GM12878 (cell line): ENCODE data around the gene YBX2.
A peak's percentile ranks its signal among the peaks of the same experiment; 100 is the strongest.

ENCODE experiments used
- BACH1 ChIP-seq: fragments of 450-650 bp; IDR thresholded peaks from 2 replicates; pipeline ENCODE4 v1.6.1; 2017; ENCODE audit warnings: mild to moderate bottlenecking, borderline replicate concordance
- CBX3 ChIP-seq: fragments of 200-600 bp; sonication (generic); IDR thresholded peaks from 2 replicates; pipeline ENCODE4 v1.6.1; 2016; ENCODE audit warnings: low read depth, borderline replicate concordance
- MYC ChIP-seq: IDR thresholded peaks from 2 replicates; pipeline ENCODE4 v1.6.1; 2011; ENCODE audit warnings: mild to moderate bottlenecking, low read length, moderate library complexity, inconsistent platforms; ENCODE audit not compliant: insufficient read depth, insufficient replicate concordance, insufficient read length, severe bottlenecking
- NFIC ChIP-seq: IDR thresholded peaks from 2 replicates; pipeline ENCODE4 v1.6.1; 2012; ENCODE audit warnings: low read depth, mild to moderate bottlenecking, inconsistent platforms, low read length, moderate library complexity
- POLR2A ChIP-seq: IDR thresholded peaks from 2 replicates; pipeline ENCODE4 v1.6.1; 2011; ENCODE audit warnings: low read depth, mild to moderate bottlenecking, low read length
- RUNX3 ChIP-seq: IDR thresholded peaks from 2 replicates; pipeline ENCODE4 v1.6.1; 2012; ENCODE audit warnings: low read length, inconsistent platforms
- SMC3 ChIP-seq: IDR thresholded peaks from 2 replicates; pipeline ENCODE4 v1.6.1; 2011; ENCODE audit warnings: low read length, improper control_type of control experiment, borderline replicate concordance
- TCF12 ChIP-seq: IDR thresholded peaks from 2 replicates; pipeline ENCODE4 v1.6.1; 2011; ENCODE audit warnings: low read depth, mild to moderate bottlenecking, low read length
- ZNF24 ChIP-seq: fragments of 450-650 bp; IDR thresholded peaks from 2 replicates; pipeline ENCODE4 v1.6.1; 2017; ENCODE audit warnings: antibody characterized with exemption, mild to moderate bottlenecking
- TF ChIP-seq, protein P1 (sequence below), 3 experiments: IDR thresholded peaks in 2 of 3; conservative IDR thresholded peaks in 1 of 3; 2 replicates each; pipeline ENCODE4 v1.5.1; 2011; ENCODE audit warnings: low read depth in 3 of 3, low read length in 3 of 3, mild to moderate bottlenecking in 3 of 3, control low read depth in 2 of 3, moderate library complexity in 2 of 3, inconsistent platforms in 1 of 3, mixed read lengths in 1 of 3; ENCODE audit not compliant: control insufficient read depth in 2 of 3, insufficient read depth in 1 of 3; ENCODE audit errors: extremely low read depth in 1 of 3
- TF ChIP-seq, protein P2 (sequence below): fragments of 450-650 bp; IDR thresholded peaks from 2 replicates; pipeline ENCODE4 v1.6.1; 2017; ENCODE audit warnings: mild to moderate bottlenecking

DNA sequence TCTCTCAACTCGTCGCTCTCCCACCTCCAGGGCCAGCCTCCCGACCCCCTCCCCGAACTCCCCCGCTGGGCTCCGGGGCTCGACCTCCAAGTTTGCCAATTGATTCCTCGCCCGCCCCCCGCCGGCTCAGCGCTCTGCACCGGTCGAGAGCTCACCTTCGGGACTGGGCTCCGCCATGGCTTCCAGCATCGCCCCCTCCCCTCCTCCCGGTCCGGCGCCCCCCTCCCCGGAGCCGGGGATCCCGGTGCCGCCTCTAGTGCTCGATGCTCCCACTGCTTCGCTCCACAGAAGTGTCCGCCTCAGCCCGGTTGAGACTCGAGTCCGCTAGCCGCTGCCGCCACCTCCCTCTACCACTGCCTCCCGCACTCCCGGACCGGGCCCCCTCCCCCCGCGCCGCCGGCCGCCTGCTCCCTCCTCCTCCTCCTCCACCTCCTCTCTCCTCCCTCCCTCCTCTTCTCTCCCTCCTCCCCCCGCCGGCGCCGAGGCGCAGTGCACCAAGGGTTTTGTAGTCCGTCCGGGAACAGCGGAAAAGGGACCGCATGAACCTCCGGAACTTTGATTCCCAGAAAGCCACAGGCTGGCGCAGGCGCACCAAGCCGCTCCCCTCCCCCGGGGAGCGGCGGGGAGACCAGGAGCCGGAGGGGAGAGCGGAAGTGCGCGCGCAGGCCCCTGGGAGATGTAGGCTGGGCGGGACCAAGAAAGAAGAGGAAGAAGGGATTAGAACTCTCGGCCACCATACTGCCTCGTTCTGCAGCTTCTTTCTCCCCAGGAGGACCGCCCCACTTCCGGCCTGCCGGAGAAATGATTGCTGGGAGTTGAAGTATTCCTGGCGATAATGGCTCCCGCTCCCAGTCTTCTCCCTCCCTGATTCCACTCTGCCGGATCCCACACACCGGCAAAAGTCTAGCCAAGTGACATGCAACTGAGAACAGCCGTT lies 55.1 kb downstream of the YBX2 start, which contains the start of gene PHF23:
- TF ChIP-seq POLR2A, result peak; percentile 70
- TF ChIP-seq, protein P1, sequence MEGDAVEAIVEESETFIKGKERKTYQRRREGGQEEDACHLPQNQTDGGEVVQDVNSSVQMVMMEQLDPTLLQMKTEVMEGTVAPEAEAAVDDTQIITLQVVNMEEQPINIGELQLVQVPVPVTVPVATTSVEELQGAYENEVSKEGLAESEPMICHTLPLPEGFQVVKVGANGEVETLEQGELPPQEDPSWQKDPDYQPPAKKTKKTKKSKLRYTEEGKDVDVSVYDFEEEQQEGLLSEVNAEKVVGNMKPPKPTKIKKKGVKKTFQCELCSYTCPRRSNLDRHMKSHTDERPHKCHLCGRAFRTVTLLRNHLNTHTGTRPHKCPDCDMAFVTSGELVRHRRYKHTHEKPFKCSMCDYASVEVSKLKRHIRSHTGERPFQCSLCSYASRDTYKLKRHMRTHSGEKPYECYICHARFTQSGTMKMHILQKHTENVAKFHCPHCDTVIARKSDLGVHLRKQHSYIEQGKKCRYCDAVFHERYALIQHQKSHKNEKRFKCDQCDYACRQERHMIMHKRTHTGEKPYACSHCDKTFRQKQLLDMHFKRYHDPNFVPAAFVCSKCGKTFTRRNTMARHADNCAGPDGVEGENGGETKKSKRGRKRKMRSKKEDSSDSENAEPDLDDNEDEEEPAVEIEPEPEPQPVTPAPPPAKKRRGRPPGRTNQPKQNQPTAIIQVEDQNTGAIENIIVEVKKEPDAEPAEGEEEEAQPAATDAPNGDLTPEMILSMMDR (IDR thresholded peaks at IDR 0.05 in 2 of 3, conservative IDR thresholded peaks at IDR 0.05 in 1 of 3; ENCODE audit: control insufficient read depth in 2 of 3, extremely low read depth in 1 of 3, insufficient read depth in 1 of 3, low read depth in 3 of 3, low read length in 3 of 3), result no peak
- TF ChIP-seq, protein P2, sequence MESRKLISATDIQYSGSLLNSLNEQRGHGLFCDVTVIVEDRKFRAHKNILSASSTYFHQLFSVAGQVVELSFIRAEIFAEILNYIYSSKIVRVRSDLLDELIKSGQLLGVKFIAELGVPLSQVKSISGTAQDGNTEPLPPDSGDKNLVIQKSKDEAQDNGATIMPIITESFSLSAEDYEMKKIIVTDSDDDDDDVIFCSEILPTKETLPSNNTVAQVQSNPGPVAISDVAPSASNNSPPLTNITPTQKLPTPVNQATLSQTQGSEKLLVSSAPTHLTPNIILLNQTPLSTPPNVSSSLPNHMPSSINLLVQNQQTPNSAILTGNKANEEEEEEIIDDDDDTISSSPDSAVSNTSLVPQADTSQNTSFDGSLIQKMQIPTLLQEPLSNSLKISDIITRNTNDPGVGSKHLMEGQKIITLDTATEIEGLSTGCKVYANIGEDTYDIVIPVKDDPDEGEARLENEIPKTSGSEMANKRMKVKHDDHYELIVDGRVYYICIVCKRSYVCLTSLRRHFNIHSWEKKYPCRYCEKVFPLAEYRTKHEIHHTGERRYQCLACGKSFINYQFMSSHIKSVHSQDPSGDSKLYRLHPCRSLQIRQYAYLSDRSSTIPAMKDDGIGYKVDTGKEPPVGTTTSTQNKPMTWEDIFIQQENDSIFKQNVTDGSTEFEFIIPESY, result no peak
- peak; percentile 70 for TF ChIP-seq RUNX3
- peak; percentile 24; the same call in 1 of the 2 replicates for TF ChIP-seq BACH1
- TF ChIP-seq NFIC, result no peak
- no peak for TF ChIP-seq SMC3
- no peak for TF ChIP-seq MYC
- no peak for TF ChIP-seq CBX3
- no peak for TF ChIP-seq ZNF24
- no peak for TF ChIP-seq TCF12
